Gastrocnemius medialis (tissue), 4 donors: ENCODE measurements around the gene KRT73. TPM values are rescaled to one million over a fixed set of nuclear protein-coding genes. Genes with fewer than 3 reads are reported as not detected.

Experiments
- ATAC-seq, 2 donors: fragments of 150-250 bp; one replicate each; pipeline ENCODE4 v1.9.1; 2016
- DNase-seq, 2 donors: peaks; one replicate each; pipeline ENCODE4 v3.0.0-alpha.2; 2019
- H3K27ac ChIP-seq, 4 donors: fragments of 200-600 bp; sonication (generic); 1 replicate in 1 of 4; 2 replicates in 3 of 4; pipeline ENCODE4 v1.5.1; 2016 to 2018; ENCODE audit warnings: mild to moderate bottlenecking in 2 of 4, moderate library complexity in 1 of 4
- H3K27me3 ChIP-seq, 3 donors: fragments of 200-600 bp; sonication (generic) in 2 of 3; 1 replicate in 1 of 3; 2 replicates in 2 of 3; pipeline versions ENCODE4 v1.5.1 to v1.6.0; 2016 to 2019; ENCODE audit warnings: mild to moderate bottlenecking in 1 of 3, moderate library complexity in 1 of 3
- H3K36me3 ChIP-seq, 2 donors: fragments of 200-600 bp; sonication (generic) in 1 of 2; one replicate each; pipeline ENCODE4 v1.5.1; 2017 to 2018
- H3K4me1 ChIP-seq, 2 donors: fragments of 200-600 bp; sonication (generic) in 1 of 2; one replicate each; pipeline ENCODE4 v1.5.1; 2016 to 2017; ENCODE audit warnings: mild to moderate bottlenecking in 2 of 2
- H3K4me3 ChIP-seq, 4 donors: fragments of 200-600 bp; sonication (generic) in 3 of 4; 1 replicate in 1 of 4; 2 replicates in 3 of 4; pipeline ENCODE4 v1.5.1; 2016 to 2019; ENCODE audit warnings: mild to moderate bottlenecking in 2 of 4
- H3K9me3 ChIP-seq, 3 donors: fragments of 200-600 bp; sonication (generic) in 2 of 3; 1 replicate in 1 of 3; 2 replicates in 2 of 3; pipeline ENCODE4 v1.5.1; 2016 to 2019
- POLR2A ChIP-seq, 2 donors: fragments of 450-650 bp; IDR thresholded peaks; one replicate each; pipeline ENCODE4 v1.6.1; 2017; ENCODE audit warnings: antibody characterized with exemption in 2 of 2, mild to moderate bottlenecking in 2 of 2, moderate library complexity in 2 of 2
- in situ Hi-C, 4 donors: fragments of 200-750 bp; cut with MboI; loops; one replicate each; pipeline versions ENCODE4 v1.15.0 to v1.8.0; 2017; ENCODE audit warnings: low sequenced_read_pairs in 4 of 4
- intact Hi-C: fragments of 100-400 bp; cut with DNase I; formaldehyde crosslinking; loops from one replicate; pipeline ENCODE4 v1.15.1; 2023; ENCODE audit warnings: low total_unique reads
- total RNA-seq, 4 donors: library from RNA; depleted of rRNA; stranded (reverse); fragments of >200 nt; gene quantifications; one replicate each; pipeline versions ENCODE4 v1.1.0 to v1.2.3, GENCODE V29; 2016
- TF ChIP-seq, protein P1 (sequence below), 5 experiments: fragments of 450-650 bp in 3 of 5; fragments of 200-600 bp in 2 of 5; sonication (generic) in 2 of 5; IDR thresholded peaks in 4 of 5; conservative IDR thresholded peaks in 1 of 5; 1 replicate in 4 of 5; 2 replicates in 1 of 5; pipeline ENCODE4 v1.5.1; 2016 to 2019; ENCODE audit warnings: antibody characterized with exemption in 5 of 5, mild to moderate bottlenecking in 3 of 5, moderate library complexity in 3 of 5

Gene KRT73
- total RNA-seq, 4 donors from 2014 or later = not detected

DNA sequence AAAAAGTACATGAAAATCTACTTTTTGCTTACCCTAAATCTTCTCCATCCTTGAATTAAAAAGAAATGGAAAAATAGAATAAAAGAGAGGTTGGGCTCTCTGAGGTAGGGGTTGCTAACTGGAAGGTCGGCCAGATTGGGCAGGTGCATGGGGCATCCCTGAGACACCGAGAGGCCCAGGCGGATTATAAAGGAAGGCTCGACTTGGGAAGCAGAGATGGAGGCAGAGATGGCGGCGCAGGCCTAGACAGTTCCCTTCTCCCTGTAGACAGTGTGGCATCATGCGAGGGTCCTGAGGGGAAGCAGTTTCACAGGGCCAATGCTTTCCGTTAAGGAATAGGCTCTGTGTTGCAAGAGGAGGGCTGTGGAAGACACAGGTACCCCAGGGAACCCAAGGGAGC lies 41.0 kb downstream of the KRT73 start:
- TF ChIP-seq, protein P1, sequence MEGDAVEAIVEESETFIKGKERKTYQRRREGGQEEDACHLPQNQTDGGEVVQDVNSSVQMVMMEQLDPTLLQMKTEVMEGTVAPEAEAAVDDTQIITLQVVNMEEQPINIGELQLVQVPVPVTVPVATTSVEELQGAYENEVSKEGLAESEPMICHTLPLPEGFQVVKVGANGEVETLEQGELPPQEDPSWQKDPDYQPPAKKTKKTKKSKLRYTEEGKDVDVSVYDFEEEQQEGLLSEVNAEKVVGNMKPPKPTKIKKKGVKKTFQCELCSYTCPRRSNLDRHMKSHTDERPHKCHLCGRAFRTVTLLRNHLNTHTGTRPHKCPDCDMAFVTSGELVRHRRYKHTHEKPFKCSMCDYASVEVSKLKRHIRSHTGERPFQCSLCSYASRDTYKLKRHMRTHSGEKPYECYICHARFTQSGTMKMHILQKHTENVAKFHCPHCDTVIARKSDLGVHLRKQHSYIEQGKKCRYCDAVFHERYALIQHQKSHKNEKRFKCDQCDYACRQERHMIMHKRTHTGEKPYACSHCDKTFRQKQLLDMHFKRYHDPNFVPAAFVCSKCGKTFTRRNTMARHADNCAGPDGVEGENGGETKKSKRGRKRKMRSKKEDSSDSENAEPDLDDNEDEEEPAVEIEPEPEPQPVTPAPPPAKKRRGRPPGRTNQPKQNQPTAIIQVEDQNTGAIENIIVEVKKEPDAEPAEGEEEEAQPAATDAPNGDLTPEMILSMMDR (IDR thresholded peaks at IDR 0.05 in 4 of 5, conservative IDR thresholded peaks at IDR 0.05 in 1 of 5) = no peak
- TF ChIP-seq POLR2A (IDR thresholded peaks at IDR 0.05) = no peak
- intact Hi-C loops = no loop called here
- no peaks in the 10 kb centered on the region for H3K9me3 ChIP-seq
- in situ Hi-C loops = loop anchor here in 1 of 4 donors (25.0 kb wide), 2 partner anchors 310 to 410 kb away; no protein-coding TSS in a partner anchor
- no peaks in the 10 kb centered on the region for H3K36me3 ChIP-seq
- H3K4me1 ChIP-seq = no peaks in the 10 kb centered on the region
- H3K4me3 ChIP-seq = no peak overlapping the region
- DNase-seq (no peak), ATAC-seq (no peak)
- no peak overlapping the region for H3K27ac ChIP-seq
- H3K27me3 ChIP-seq = no peaks in the 10 kb centered on the region

DNA sequence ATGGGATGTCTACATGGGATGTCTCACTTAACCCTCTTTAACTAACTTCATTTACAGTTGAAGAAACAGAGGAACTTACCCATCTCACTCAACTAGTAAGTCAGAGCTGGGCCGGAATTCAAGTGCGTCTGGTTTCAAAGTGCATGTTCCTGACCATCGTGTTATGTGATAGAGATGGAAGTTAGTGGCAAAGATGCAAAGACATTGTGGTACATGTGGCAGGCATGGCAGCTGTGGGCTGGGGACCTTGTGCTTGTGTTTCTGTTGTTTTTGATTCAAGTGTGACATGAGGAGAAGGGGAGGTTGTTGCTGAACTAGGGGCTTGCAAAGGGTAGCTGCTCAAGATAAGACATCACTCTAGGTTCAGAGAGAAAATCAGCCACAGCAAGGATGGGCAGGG lies 42.4 kb downstream of the KRT73 start:
- H3K27ac ChIP-seq = no peak overlapping the region
- TF ChIP-seq, protein P1 (IDR thresholded peaks at IDR 0.05 in 4 of 5, conservative IDR thresholded peaks at IDR 0.05 in 1 of 5) = no peak
- no peak for TF ChIP-seq POLR2A (IDR thresholded peaks at IDR 0.05)
- no peaks in the 10 kb centered on the region for H3K4me1 ChIP-seq
- intact Hi-C loops = no loop called here
- DNase-seq (no peak), ATAC-seq (no peak)
- no peaks in the 10 kb centered on the region for H3K9me3 ChIP-seq
- H3K4me3 ChIP-seq = no peak overlapping the region
- no peaks in the 10 kb centered on the region for H3K36me3 ChIP-seq
- H3K27me3 ChIP-seq = no peaks in the 10 kb centered on the region
- in situ Hi-C loops = loop anchor here in 1 of 4 donors (25.0 kb wide), 2 partner anchors 311 to 411 kb away; no protein-coding TSS in a partner anchor

DNA sequence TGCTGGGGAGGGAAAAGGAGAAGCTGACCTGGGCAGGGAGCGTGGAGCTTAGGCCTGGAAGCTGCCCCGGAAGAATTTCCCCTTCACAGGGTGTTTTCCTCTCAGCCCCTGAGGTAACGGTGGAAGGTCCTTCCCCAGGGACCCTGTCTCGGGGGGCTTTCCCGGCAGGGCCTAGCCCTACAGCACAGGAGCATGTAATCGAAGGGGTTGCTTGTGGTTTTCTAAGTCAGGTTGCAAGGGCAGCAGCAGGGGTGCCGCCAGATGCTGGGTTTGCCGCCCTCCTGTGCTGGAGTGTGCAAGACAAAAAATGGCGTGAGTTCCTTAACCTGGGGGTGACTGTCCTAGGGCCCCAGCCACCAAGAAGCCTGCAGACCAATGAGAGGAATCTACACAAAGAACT lies 43.1 kb downstream of the KRT73 start:
- no peaks in the 10 kb centered on the region for H3K4me1 ChIP-seq
- DNase-seq = no peak
- in situ Hi-C loops (loop anchor here in 1 of 4 donors (25.0 kb wide), 2 partner anchors 312 to 412 kb away; no protein-coding TSS in a partner anchor), intact Hi-C loops (no loop called here)
- H3K4me3 ChIP-seq = no peak overlapping the region
- no peak overlapping the region for H3K27ac ChIP-seq
- H3K9me3 ChIP-seq = no peaks in the 10 kb centered on the region
- no peaks in the 10 kb centered on the region for H3K36me3 ChIP-seq
- ATAC-seq = no peak
- no peaks in the 10 kb centered on the region for H3K27me3 ChIP-seq
- TF ChIP-seq POLR2A (IDR thresholded peaks at IDR 0.05) = no peak
- TF ChIP-seq, protein P1 (IDR thresholded peaks at IDR 0.05 in 4 of 5, conservative IDR thresholded peaks at IDR 0.05 in 1 of 5) = no peak

DNA sequence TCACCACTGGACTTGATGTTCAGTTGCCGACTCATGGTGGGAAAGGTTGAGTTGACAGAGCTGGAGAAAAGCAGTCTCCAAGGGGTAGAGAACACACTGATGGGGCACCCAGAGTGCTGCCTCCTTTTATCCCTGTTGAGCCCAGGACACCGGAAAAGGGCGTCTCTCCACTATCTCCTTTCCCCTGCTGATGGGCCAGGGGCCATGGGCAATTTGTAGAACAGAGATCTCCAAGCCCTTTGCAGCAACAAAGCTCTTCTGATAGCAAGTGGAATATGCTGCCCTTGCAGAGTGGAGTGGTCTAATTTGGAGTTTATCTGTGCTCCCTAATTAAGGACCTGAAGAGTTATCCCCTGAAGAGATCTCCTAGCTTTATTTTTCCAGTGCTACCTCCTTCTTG lies 44.6 kb downstream of the KRT73 start, which contains the start of gene KRT74:
Gene KRT74, minus strand, starts transcription at position 101 of the 400 bp plus-strand sequence. Its CDS starts 66 bp downstream, at position 35.
- no peaks in the 10 kb centered on the region for H3K9me3 ChIP-seq
- H3K4me1 ChIP-seq = no peaks in the 10 kb centered on the region
- no peaks in the 10 kb centered on the region for H3K36me3 ChIP-seq
- TF ChIP-seq POLR2A (IDR thresholded peaks at IDR 0.05) = no peak
- TF ChIP-seq, protein P1 (IDR thresholded peaks at IDR 0.05 in 4 of 5, conservative IDR thresholded peaks at IDR 0.05 in 1 of 5) = no peak
- H3K27ac ChIP-seq = no peak within 1 kb of the TSS
- in situ Hi-C loops = no loop called here
- intact Hi-C loops = no loop called here
- H3K4me3 ChIP-seq = no peak within 1 kb of the TSS
- DNase-seq = no peak
- no peaks in the 10 kb centered on the region for H3K27me3 ChIP-seq
- ATAC-seq = no peak

DNA sequence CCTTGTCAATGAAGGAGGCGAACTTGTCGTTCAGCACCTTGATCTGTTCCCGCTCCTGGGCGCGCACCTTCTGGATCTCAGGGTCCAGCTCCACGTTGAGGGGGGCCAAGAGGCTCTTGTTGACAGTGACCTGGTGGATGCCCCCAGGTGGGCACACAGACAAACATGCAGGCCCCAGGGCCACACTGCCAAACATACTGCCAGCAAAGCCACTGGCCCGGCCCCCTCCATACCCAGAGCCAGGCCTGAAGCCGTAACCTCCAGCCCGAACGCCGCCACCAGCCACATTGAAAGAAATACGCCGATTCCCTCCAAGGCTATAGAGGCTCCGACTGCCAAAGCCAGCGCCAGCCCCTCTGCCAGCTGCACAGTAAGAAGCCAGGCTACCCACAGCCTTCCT lies 45.1 kb downstream of the KRT73 start:
- no peak overlapping the region for H3K4me3 ChIP-seq
- intact Hi-C loops (no loop called here), in situ Hi-C loops (no loop called here)
- no peak for DNase-seq
- H3K4me1 ChIP-seq = no peaks in the 10 kb centered on the region
- ATAC-seq = no peak
- H3K27me3 ChIP-seq = no peaks in the 10 kb centered on the region
- H3K36me3 ChIP-seq = no peaks in the 10 kb centered on the region
- H3K9me3 ChIP-seq = no peaks in the 10 kb centered on the region
- H3K27ac ChIP-seq = no peak overlapping the region
- TF ChIP-seq POLR2A (IDR thresholded peaks at IDR 0.05) = no peak
- TF ChIP-seq, protein P1 (IDR thresholded peaks at IDR 0.05 in 4 of 5, conservative IDR thresholded peaks at IDR 0.05 in 1 of 5) = no peak
